ENCODE data around the gene PSMD11.

DNA sequence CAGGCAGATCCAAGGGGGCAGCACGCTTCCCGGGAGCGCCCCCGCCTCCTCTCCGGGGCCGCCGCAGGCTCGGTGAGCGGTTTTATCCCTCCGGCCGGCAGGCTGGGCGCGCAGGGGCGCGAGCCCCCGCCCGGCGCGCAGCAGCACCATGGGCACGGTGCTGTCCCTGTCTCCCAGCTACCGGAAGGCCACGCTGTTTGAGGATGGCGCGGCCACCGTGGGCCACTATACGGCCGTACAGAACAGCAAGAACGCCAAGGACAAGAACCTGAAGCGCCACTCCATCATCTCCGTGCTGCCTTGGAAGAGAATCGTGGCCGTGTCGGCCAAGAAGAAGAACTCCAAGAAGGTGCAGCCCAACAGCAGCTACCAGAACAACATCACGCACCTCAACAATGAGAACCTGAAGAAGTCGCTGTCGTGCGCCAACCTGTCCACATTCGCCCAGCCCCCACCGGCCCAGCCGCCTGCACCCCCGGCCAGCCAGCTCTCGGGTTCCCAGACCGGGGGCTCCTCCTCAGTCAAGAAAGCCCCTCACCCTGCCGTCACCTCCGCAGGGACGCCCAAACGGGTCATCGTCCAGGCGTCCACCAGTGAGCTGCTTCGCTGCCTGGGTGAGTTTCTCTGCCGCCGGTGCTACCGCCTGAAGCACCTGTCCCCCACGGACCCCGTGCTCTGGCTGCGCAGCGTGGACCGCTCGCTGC, 43.3 kb downstream of the PSMD11 start:
- no peak for TF ChIP-seq POLR2AphosphoS5 (IDR thresholded peaks at IDR 0.05; ENCODE audit: low read depth, low read length)
- no peak for TF ChIP-seq SMC3 (IDR thresholded peaks at IDR 0.05; ENCODE audit: low read depth, low read length)
- no peak for TF ChIP-seq EP300 (IDR thresholded peaks at IDR 0.05; ENCODE audit: borderline replicate concordance in 1 of 2, low read depth in 1 of 2, low read length in 1 of 2)
- no peak for TF ChIP-seq FOXM1 (IDR thresholded peaks at IDR 0.05; ENCODE audit: low read depth)
- TF ChIP-seq, protein P1, sequence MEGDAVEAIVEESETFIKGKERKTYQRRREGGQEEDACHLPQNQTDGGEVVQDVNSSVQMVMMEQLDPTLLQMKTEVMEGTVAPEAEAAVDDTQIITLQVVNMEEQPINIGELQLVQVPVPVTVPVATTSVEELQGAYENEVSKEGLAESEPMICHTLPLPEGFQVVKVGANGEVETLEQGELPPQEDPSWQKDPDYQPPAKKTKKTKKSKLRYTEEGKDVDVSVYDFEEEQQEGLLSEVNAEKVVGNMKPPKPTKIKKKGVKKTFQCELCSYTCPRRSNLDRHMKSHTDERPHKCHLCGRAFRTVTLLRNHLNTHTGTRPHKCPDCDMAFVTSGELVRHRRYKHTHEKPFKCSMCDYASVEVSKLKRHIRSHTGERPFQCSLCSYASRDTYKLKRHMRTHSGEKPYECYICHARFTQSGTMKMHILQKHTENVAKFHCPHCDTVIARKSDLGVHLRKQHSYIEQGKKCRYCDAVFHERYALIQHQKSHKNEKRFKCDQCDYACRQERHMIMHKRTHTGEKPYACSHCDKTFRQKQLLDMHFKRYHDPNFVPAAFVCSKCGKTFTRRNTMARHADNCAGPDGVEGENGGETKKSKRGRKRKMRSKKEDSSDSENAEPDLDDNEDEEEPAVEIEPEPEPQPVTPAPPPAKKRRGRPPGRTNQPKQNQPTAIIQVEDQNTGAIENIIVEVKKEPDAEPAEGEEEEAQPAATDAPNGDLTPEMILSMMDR (IDR thresholded peaks at IDR 0.05): 0 out of 2 replicates have a peak, but pooled peaks have one; percentile 6
- no peak for TF ChIP-seq FOSL2 (IDR thresholded peaks at IDR 0.05; ENCODE audit: borderline replicate concordance, low read depth)
- TF ChIP-seq MXI1 (IDR thresholded peaks at IDR 0.05; ENCODE audit: low read depth, low read length): peak; percentile 58; the same call in 1 of the 2 replicates
- TF ChIP-seq JUND (IDR thresholded peaks at IDR 0.05): no peak
- no peak for TF ChIP-seq RCOR1 (IDR thresholded peaks at IDR 0.05; ENCODE audit: low read length)
- TF ChIP-seq EZH2phosphoT487 (IDR thresholded peaks at IDR 0.05; ENCODE audit: borderline replicate concordance, low read depth): no peak
- no peak for TF ChIP-seq MEF2A (IDR thresholded peaks at IDR 0.05; ENCODE audit: borderline replicate concordance, low read depth)
- TF ChIP-seq GATA2 (CRISPR knock-in tag; IDR thresholded peaks at IDR 0.05): no peak
- TF ChIP-seq RXRA (IDR thresholded peaks at IDR 0.05; ENCODE audit: borderline replicate concordance, low read depth): no peak

Data from SK-N-SH (cell line).